SK-N-SH treated with all-trans-retinoic acid at 6 μM for 48 hours (cell line): ENCODE measurements around the gene PADI3.

Source experiments
- ATAC-seq: fragments of 200-7000 bp; cut with Tn5 transposase; 3 replicates; pipeline ENCODE4 v1.9.1; 2020; ENCODE audit warnings: mild to moderate bottlenecking, moderate library complexity
- ARNTL ChIP-seq: fragments of 450-650 bp; formaldehyde crosslinking; IDR thresholded peaks from 2 replicates; pipeline ENCODE4 v1.5.0; 2020; ENCODE audit warnings: low read depth, mild to moderate bottlenecking, moderate library complexity, borderline replicate concordance
- BACH2 ChIP-seq: fragments of 250-450 bp; sonication (Bioruptor Pico); IDR thresholded peaks from 2 replicates; pipeline ENCODE4 v1.9.0; 2021; ENCODE audit warnings: mild to moderate bottlenecking, borderline replicate concordance
- CSDC2 ChIP-seq: fragments of 250-450 bp; sonication (Bioruptor Pico); IDR thresholded peaks from 2 replicates; pipeline ENCODE4 v1.5.0; 2020; ENCODE audit warnings: mild to moderate bottlenecking, moderate library complexity
- ESRRG ChIP-seq: fragments of 250-450 bp; sonication (Bioruptor Pico); IDR thresholded peaks from 2 replicates; pipeline ENCODE4 v1.6.1; 2021; ENCODE audit warnings: mild to moderate bottlenecking
- GLIS3 ChIP-seq: fragments of 250-450 bp; sonication (Bioruptor Pico); IDR thresholded peaks from 2 replicates; pipeline ENCODE4 v1.5.0; 2020; ENCODE audit warnings: mild to moderate bottlenecking, moderate library complexity
- ISL1 ChIP-seq: fragments of 250-450 bp; sonication (Bioruptor Pico); IDR thresholded peaks from 2 replicates; pipeline ENCODE4 v2.1.2; 2022; ENCODE audit warnings: mild to moderate bottlenecking, moderate library complexity
- OSR1 ChIP-seq: fragments of 250-450 bp; sonication (Bioruptor Pico); IDR thresholded peaks from 2 replicates; pipeline ENCODE4 v1.8.0; 2022; ENCODE audit warnings: moderate library complexity, mild to moderate bottlenecking, inconsistent platforms
- PATZ1 ChIP-seq: fragments of 250-450 bp; sonication (Bioruptor Pico); IDR thresholded peaks from 2 replicates; pipeline ENCODE4 v1.8.0; 2020; ENCODE audit warnings: mild to moderate bottlenecking, moderate library complexity, borderline replicate concordance
- POU6F1 ChIP-seq: fragments of 250-450 bp; sonication (Bioruptor Pico); IDR thresholded peaks from 2 replicates; pipeline ENCODE4 v1.8.0; 2021; ENCODE audit warnings: low read depth, mild to moderate bottlenecking, moderate library complexity, borderline replicate concordance
- RARB ChIP-seq: fragments of 250-450 bp; sonication (Bioruptor Pico); IDR thresholded peaks from 2 replicates; pipeline ENCODE4 v1.8.0; 2021; ENCODE audit warnings: mild to moderate bottlenecking, moderate library complexity
- SNAI2 ChIP-seq: fragments of 250-450 bp; sonication (Bioruptor Pico); IDR thresholded peaks from 2 replicates; pipeline ENCODE4 v1.5.0; 2020; ENCODE audit warnings: mild to moderate bottlenecking, moderate library complexity
- TCF4 ChIP-seq: fragments of 250-450 bp; sonication (Bioruptor Pico); IDR thresholded peaks from 2 replicates; pipeline ENCODE4 v1.8.0; 2021; ENCODE audit warnings: mild to moderate bottlenecking, moderate library complexity, borderline replicate concordance
- TOX ChIP-seq: fragments of 250-450 bp; sonication (Bioruptor Pico); IDR thresholded peaks from 2 replicates; pipeline ENCODE4 v1.8.0; 2021; ENCODE audit warnings: mild to moderate bottlenecking, moderate library complexity, borderline replicate concordance
- ZC3H10 ChIP-seq: fragments of 250-450 bp; sonication (Bioruptor Pico); IDR thresholded peaks from 2 replicates; pipeline ENCODE4 v1.5.1; 2021; ENCODE audit warnings: mild to moderate bottlenecking, moderate library complexity
- ZFP30 ChIP-seq: fragments of 450-650 bp; formaldehyde crosslinking; IDR thresholded peaks from 2 replicates; pipeline ENCODE4 v1.5.0; 2022; ENCODE audit warnings: mild to moderate bottlenecking, moderate library complexity
- ZNF70 ChIP-seq: fragments of 450-650 bp; formaldehyde crosslinking; IDR thresholded peaks from 2 replicates; pipeline ENCODE4 v1.5.0; 2020; ENCODE audit warnings: mild to moderate bottlenecking, moderate library complexity
- ZNF8 ChIP-seq: fragments of 450-650 bp; formaldehyde crosslinking; IDR thresholded peaks from 2 replicates; pipeline ENCODE4 v1.5.0; 2020; ENCODE audit warnings: mild to moderate bottlenecking, moderate library complexity
- TF ChIP-seq, protein P1 (sequence below): fragments of 250-450 bp; sonication (Bioruptor Pico); IDR thresholded peaks from 2 replicates; pipeline ENCODE4 v1.5.1; 2021; ENCODE audit warnings: mild to moderate bottlenecking, moderate library complexity
- TF ChIP-seq, protein P2 (sequence below): fragments of 250-450 bp; sonication (Bioruptor Pico); IDR thresholded peaks from 2 replicates; pipeline ENCODE4 v1.5.1; 2020; ENCODE audit warnings: low read depth, mild to moderate bottlenecking, moderate library complexity

The PADI3 gene

DNA sequence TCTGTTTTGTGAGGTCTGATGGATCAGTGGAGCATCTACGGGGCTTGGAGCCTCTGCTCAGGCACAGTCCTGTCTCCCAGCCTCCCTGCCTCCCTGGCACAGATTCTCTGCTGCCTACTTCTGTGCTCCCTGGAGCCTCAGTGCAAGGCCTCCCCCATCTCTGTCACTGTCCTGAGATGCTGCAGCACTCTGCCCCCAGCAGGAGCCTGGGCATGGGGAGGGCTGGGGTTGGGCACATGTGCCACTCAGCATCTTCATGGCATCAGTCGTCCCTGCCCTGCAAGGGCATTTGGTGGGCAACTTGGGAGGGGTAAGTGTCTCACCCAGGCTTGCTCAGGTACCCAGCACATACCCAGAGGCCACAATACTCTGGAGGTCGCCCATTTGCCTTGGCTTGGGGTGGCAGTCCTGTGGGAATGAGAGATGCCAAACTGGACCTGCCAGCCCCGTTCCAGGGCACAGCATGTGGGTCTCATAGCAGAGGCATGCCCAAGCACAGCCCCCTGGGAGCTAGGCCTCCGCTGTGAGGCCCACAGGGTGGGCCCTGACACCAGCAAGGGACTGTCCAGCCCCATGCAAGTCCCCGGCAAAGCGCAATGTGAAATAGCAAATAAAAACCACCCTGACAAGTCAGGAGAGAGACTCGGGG is 28.7 kb downstream of the PADI3 start (continued):
- TF ChIP-seq GLIS3 (CRISPR knock-in tag) (no peak), ZC3H10 (CRISPR knock-in tag) (no peak), ZNF8 (CRISPR knock-in tag) (no peak), CSDC2 (no peak), ISL1 (CRISPR knock-in tag) (no peak), ZNF70 (CRISPR knock-in tag) (no peak), SNAI2 (no peak), RARB (CRISPR knock-in tag) (no peak), ESRRG (CRISPR knock-in tag) (no peak), OSR1 (CRISPR knock-in tag) (no peak)

DNA sequence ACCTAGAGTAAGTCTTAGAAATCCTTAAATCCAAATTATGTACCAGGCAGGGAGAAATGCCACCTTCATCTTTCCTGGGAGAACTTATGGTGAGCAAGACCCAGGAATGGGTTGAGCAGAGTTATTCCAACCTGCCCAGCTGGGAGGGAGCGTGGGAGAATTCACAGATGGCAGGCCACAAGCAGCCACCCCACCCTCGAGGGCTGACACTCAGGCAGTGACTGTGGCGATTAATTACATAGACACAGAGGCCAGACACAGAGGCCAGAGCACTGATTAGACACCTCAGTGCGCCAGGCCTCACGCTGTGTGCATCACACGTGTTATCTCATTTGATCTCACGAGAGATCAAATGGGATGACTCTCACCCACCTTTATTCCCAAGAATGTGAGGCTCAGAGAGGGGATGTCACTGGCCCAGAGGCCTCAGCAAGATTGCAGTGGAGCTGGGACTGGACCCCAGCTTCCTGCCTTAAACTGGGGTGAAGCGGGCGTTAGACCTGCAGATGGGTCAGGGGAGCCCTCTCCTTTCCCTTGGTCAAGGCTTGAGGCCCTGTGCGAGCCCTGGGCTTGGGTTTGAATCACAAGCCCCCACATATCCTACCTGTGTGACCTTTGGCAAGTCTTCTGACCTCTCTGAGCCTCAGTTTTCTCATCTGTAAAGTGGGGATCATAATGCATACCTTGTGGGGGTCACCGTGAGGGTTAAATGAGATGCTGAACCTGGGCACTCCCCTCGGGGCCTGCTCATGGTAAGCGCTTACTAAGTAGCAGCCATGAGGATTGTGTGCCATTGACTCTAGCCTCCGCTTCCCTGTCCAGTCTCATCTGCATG is 30.3 kb downstream of the PADI3 start:
- no peak for ATAC-seq
- TF ChIP-seq SNAI2 (no peak), CSDC2 (no peak), PATZ1 (CRISPR knock-in tag) (no peak), ESRRG (CRISPR knock-in tag) (no peak), ARNTL (CRISPR knock-in tag) (no peak), ZFP30 (CRISPR knock-in tag) (no peak), POU6F1 (CRISPR knock-in tag) (no peak), ZNF8 (CRISPR knock-in tag) (no peak), TCF4 (CRISPR knock-in tag) (no peak), BACH2 (CRISPR knock-in tag) (no peak), TOX (CRISPR knock-in tag) (no peak), ZNF70 (CRISPR knock-in tag) (no peak)
- TF ChIP-seq, protein P1, sequence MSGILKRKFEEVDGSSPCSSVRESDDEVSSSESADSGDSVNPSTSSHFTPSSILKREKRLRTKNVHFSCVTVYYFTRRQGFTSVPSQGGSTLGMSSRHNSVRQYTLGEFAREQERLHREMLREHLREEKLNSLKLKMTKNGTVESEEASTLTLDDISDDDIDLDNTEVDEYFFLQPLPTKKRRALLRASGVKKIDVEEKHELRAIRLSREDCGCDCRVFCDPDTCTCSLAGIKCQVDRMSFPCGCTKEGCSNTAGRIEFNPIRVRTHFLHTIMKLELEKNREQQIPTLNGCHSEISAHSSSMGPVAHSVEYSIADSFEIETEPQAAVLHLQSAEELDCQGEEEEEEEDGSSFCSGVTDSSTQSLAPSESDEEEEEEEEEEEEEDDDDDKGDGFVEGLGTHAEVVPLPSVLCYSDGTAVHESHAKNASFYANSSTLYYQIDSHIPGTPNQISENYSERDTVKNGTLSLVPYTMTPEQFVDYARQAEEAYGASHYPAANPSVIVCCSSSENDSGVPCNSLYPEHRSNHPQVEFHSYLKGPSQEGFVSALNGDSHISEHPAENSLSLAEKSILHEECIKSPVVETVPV (CRISPR knock-in tag) = no peak
- TF ChIP-seq, protein P2, sequence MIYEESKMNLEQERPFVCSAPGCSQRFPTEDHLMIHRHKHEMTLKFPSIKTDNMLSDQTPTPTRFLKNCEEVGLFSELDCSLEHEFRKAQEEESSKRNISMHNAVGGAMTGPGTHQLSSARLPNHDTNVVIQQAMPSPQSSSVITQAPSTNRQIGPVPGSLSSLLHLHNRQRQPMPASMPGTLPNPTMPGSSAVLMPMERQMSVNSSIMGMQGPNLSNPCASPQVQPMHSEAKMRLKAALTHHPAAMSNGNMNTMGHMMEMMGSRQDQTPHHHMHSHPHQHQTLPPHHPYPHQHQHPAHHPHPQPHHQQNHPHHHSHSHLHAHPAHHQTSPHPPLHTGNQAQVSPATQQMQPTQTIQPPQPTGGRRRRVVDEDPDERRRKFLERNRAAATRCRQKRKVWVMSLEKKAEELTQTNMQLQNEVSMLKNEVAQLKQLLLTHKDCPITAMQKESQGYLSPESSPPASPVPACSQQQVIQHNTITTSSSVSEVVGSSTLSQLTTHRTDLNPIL (CRISPR knock-in tag) = no peak
- TF ChIP-seq, all 23 proteins: peak for 0

GRCh38 chr1:17280436-17280835 is 31.5 kb downstream of the PADI3 start:
- TF ChIP-seq SNAI2 (no peak), ARNTL (CRISPR knock-in tag) (no peak), GLIS3 (CRISPR knock-in tag) (no peak), ZC3H10 (CRISPR knock-in tag) (no peak), POU6F1 (CRISPR knock-in tag) (no peak), RARB (CRISPR knock-in tag) (no peak), ZNF70 (CRISPR knock-in tag) (no peak)
- no peak for ATAC-seq
